Cardiac muscle cell (in vitro differentiated cells and primary cell): Measurements from ENCODE around the gene STYXL1. TPM values are rescaled to one million over a fixed set of nuclear protein-coding genes. Genes with fewer than 3 reads are reported as not detected.

Experiments
- DNase-seq, 2 donors: peaks; one replicate each; pipeline versions ENCODE4 v3.0.0 to v3.0.0-alpha.2; 2010 to 2017; ENCODE audit warnings: low read depth in 1 of 2, low spot score in 1 of 2
- H3K27ac ChIP-seq: fragments of 200-600 bp; sonication (generic); 2 replicates; pipeline ENCODE4 v1.5.1; 2016
- H3K27me3 ChIP-seq: fragments of 200-600 bp; sonication (generic); 2 replicates; pipeline ENCODE4 v1.6.0; 2016; ENCODE audit warnings: control low read depth
- H3K36me3 ChIP-seq: fragments of 200-600 bp; sonication (generic); 2 replicates; pipeline ENCODE4 v1.5.1; 2016; ENCODE audit warnings: control low read depth
- H3K4me1 ChIP-seq: fragments of 200-600 bp; sonication (generic); 2 replicates; pipeline ENCODE4 v1.8.1; 2017; ENCODE audit warnings: low read depth, mild to moderate bottlenecking, mixed run types
- H3K4me3 ChIP-seq: fragments of 200-600 bp; sonication (generic); 2 replicates; pipeline ENCODE4 v1.5.1; 2016; ENCODE audit warnings: mild to moderate bottlenecking
- H3K9me3 ChIP-seq: fragments of 200-600 bp; sonication (generic); 2 replicates; pipeline ENCODE4 v1.5.1; 2017; ENCODE audit warnings: low read depth, mild to moderate bottlenecking, control low read depth
- CTCF ChIP-seq: IDR thresholded peaks from 2 replicates; pipeline ENCODE4 v1.5.1; 2012; ENCODE audit warnings: low read depth, mild to moderate bottlenecking, low read length
- polyA plus RNA-seq: library from polyadenylated mRNA; unstranded; fragments of >200 nt; fragmentation: Nextera tagmentation; extraction: Ambion mirVana; gene quantifications from 2 replicates; pipeline ENCODE4 v1.2.1, GENCODE V29; 2016
- total RNA-seq: library from RNA; depleted of rRNA; stranded (reverse); fragments of >200 nt; gene quantifications from 2 replicates; pipeline ENCODE4 v1.2.3, GENCODE V29; 2016

Gene STYXL1
- total and polyA plus RNA-seq, 2 experiments from 2014 or later = 66.3 to 87.8 TPM

GRCh38 chr7:75967055-75967454 lies 80.7 kb downstream of the STYXL1 start:
- Histone ChIP-seq H3K36me3 (no peaks in the 10 kb centered on the region), H3K27me3 (no peaks in the 10 kb centered on the region), H3K9me3 (no peaks in the 10 kb centered on the region), H3K27ac (no peak overlapping the region), H3K4me3 (no peak overlapping the region), H3K4me1 (peaks cover 36% of the 10 kb centered on the region)
- no peak for DNase-seq
- no peak for TF ChIP-seq CTCF

GRCh38 chr7:75966190-75966961 lies 81.4 kb downstream of the STYXL1 start:
- Histone ChIP-seq H3K4me3 (no peak overlapping the region), H3K27ac (peak overlapping the region; percentile 1)
- peak in 1 of 2 donors; percentile 59 for DNase-seq

GRCh38 chr7:75965617-75966016 lies 82.2 kb downstream of the STYXL1 start:
- TF ChIP-seq CTCF = no peak
- H3K4me1 ChIP-seq = peaks cover 28% of the 10 kb centered on the region
- H3K27ac ChIP-seq = peak overlapping the region; percentile 1
- H3K36me3 ChIP-seq = no peaks in the 10 kb centered on the region
- H3K9me3 ChIP-seq = no peaks in the 10 kb centered on the region
- H3K27me3 ChIP-seq = no peaks in the 10 kb centered on the region
- no peak for DNase-seq
- H3K4me3 ChIP-seq = no peak overlapping the region

More at GRCh38 chr7:75966190-75966961, 81.4 kb downstream of the STYXL1 start:
- Histone ChIP-seq H3K9me3 (no peaks in the 10 kb centered on the region), H3K4me1 (peaks cover 30% of the 10 kb centered on the region), H3K27me3 (no peaks in the 10 kb centered on the region), H3K36me3 (no peaks in the 10 kb centered on the region)
- no peak for TF ChIP-seq CTCF

- Histone ChIP-seq H3K27ac (peak overlapping the region; percentile 77), H3K36me3 (no peaks in the 10 kb centered on the region), H3K4me1 (peaks cover 28% of the 10 kb centered on the region), H3K4me3 (no peak overlapping the region), H3K27me3 (no peaks in the 10 kb centered on the region), H3K9me3 (no peaks in the 10 kb centered on the region)
- peak in 1 of 2 donors; percentile 67 for DNase-seq
- TF ChIP-seq CTCF = no peak
Measured at GRCh38 chr7:75963381-75963995, 84.3 kb downstream of the STYXL1 start.

- H3K27ac ChIP-seq = peak overlapping the region; percentile 77
- no peak overlapping the region for H3K4me3 ChIP-seq
- H3K4me1 ChIP-seq = peaks cover 28% of the 10 kb centered on the region
- DNase-seq = peak in 1 of 2 donors; percentile 84
- TF ChIP-seq CTCF = no peak
- no peaks in the 10 kb centered on the region for H3K9me3 ChIP-seq
- H3K36me3 ChIP-seq = no peaks in the 10 kb centered on the region
- H3K27me3 ChIP-seq = no peaks in the 10 kb centered on the region
Measured at GRCh38 chr7:75962607-75963380, 85.0 kb downstream of the STYXL1 start.
